GM19452 (cell line): ENCODE results near the gene OR8U1.
"Not testable (repeated sequence)": the region's sequence is repeated elsewhere in the genome, so short reads cannot be mapped to it uniquely, and the experiment has no call there.

ENCODE experiments used
- ATAC-seq: cut with Tn5 transposase; IDR thresholded peaks from one replicate; pipeline ENCODE4 v1.9.1; 2021; ENCODE audit not compliant: unreplicated experiment

Gene OR8U1

GRCh38 chr11:56375324-56375723 lies at the start of gene OR8U1:
Gene OR8U1, plus strand, starts transcription at chr11:56375624. Its CDS starts 0 bp downstream, at chr11:56375624.
- ATAC-seq, result no peak

DNA sequence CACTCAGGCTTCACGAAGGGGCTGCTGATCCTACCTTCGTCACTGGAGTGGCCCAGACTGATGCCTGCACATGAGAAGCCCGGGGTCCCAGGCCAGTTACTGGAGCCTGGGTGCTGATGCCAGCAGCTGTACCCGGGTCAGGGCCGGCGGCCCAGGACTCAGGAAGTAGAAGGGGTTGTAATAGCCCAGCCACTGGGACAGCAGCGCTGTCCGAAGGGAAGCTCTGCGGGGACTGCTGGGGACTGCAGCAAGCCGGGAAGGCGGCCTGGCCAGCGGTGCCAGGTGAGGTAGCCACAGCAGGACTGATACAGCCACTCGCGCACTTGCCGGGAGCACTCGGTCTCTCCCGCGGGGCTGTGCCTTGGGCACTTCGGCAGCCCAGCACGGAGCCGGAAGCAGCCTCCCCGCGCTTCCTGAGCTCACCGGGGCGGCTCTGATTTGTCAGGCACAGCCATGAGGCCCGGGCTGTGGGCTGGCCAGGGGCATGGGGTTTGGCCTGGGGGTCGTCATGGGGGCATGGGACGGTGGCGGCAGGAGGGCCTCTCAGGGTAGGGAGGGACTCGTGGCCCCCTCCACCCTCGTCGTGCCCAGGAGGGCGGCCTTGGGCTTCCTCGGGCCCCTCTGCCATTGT lies 43.4 kb upstream of the OR8U1 start:
- ATAC-seq, result no peak

GRCh38 chr11:56333156-56333555 lies 42.3 kb upstream of the OR8U1 start:
- ATAC-seq, result no peak

DNA sequence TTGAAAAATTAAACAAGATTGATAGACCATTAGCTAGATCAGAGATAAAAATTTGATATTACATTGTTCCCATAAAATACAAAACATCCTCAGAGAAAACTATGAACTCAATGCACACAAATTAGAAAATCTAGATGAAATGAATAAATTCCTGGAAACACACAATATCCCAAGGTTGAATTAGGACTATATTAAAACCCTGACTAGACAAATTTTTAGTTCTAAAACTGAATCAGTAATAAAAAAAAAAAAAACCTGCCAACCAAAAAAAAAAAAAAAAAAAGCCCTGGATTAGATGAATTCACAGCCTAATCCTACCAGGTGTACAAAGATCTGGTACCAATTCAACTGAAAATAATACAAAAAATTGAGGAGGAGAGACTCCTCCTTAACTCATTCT lies 35.1 kb upstream of the OR8U1 start:
- no peak for ATAC-seq

DNA sequence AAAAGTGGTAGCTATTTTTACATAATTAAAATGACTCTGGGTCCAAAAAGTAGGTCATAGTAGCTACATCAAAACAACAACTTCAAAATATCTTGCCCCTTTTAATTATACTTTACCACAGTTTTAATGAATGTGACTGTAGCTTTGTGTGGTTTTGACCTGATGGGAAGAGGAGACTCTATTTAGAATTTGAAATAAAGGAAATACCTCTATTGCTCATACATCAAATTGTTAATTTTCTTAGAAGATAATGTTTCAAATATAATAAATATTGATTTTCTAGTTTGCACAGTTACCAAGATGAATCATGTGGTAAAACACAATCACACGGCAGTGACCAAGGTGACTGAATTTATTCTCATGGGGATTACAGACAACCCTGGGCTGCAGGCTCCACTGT lies 29.7 kb upstream of the OR8U1 start, which contains the start of gene OR8K1:
Gene OR8K1, plus strand, starts transcription at position 301 of the 400 bp plus-strand sequence. Its CDS starts 0 bp downstream, at position 301.
- ATAC-seq, result no peak

DNA sequence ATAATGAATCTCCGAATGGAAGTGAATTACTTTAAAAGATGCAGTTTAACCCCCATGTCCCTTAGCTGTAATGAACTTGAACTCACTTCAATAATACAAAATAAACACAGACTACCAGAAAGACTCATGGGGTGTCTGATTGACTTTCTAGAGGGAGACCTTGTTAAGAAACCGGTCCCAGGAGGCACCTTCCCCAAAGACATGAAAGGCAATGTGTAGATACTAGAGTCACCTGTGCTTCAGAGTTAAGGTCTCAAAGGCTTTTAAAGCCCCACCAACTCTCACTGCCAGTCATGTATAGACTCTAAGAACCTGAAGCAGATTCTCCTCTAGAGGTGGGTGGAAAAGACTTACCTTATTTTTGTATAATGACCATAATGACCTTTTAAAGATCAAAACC lies 21.4 kb upstream of the OR8U1 start, which contains the start of gene OR8J1:
Gene OR8J1, plus strand, starts transcription at position 301 of the 400 bp plus-strand sequence. CDS start 5,956 bp downstream, outside the sequence.
- no peak for ATAC-seq

- no peak for ATAC-seq
Measured at GRCh38 chr11:56380120-56380519, 4.7 kb downstream of the OR8U1 start.

DNA sequence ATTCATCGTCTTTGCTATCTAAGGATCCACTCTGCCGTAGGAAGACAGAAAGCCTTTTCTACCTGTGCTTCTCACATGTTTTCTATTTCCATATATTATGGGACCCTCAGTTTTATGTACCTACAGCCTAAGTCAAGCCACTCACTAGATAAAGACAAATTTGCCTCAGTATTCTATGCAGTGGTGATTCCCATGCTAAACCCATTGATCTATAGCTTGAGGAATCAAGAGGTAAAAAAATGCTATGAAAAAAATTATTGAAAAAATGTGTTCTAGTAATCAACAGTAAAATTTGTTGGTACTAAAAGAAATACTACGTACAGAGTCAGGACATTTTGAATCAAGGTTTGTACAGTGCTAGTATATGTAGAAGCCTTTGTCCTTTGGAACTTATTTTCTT lies 19.0 kb downstream of the OR8U1 start:
- no peak for ATAC-seq

DNA sequence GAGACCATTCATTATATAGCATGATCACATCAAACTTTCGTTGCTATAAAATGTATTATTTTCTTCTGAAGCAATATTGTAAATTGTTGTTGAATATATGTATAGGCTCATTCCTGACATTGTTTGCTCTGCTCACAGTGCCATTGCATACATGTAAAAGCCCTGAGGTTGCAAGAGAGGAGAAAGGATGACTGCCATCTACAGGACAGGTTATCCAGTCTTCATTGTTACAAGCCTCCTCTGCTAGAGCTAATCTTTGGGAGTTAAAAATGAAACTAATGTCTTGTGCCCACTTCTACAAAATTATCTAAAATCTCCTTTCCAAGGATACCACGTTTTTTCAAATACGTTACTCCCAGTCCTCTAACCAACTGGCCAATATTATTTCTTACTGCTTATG lies 20.6 kb downstream of the OR8U1 start:
- ATAC-seq, result no peak

DNA sequence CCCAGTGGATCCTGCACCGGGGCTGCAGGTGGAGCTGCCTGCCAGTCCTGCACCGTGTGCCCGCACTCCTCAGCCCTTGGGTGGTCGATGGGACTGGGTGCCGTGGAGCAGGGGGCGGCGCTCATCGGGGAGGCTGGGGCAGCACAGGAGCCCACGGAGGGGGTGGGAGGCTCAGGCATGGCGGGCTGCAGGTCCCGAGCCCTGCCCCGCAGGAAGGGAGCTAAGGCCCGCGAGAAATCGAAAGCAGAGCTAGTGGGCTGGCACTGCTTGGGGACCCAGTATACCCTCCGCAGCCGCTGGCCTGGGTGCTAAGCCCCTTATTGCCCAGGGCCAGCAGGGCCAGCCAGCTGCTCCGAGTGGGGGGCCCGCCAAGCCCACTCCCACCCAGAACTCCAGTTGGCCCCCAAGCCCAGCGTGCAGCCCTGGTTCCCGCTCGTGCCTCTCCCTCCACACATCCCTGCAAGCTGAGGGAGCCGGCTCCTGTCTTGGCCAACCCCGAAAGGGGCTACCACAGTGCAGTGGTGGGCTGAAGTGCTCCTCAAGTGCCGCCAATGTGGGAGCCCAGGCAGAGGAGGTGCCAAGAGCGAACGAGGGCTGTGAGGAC lies 26.5 kb downstream of the OR8U1 start:
- not testable (repeated sequence) for ATAC-seq

- ATAC-seq, result no peak
Measured at GRCh38 chr11:56404393-56404792, 29.0 kb downstream of the OR8U1 start.

GRCh38 chr11:56410801-56411200 lies 35.4 kb downstream of the OR8U1 start:
- no peak for ATAC-seq

- ATAC-seq, result no peak
Measured at GRCh38 chr11:56412396-56412795, 37.0 kb downstream of the OR8U1 start, which contains the start of gene OR5AL1. Gene OR5AL1, plus strand, starts transcription at chr11:56412696.
